GM12873 (cell line): Measurements from ENCODE around the gene GRIA1.

Experiments
- CTCF ChIP-seq: IDR thresholded peaks from 2 replicates; pipeline ENCODE4 v1.5.1; 2012; ENCODE audit warnings: low read depth, mild to moderate bottlenecking, moderate library complexity, low read length, control low read depth; ENCODE audit not compliant: insufficient read depth; ENCODE audit errors: missing control alignments

The GRIA1 gene

DNA sequence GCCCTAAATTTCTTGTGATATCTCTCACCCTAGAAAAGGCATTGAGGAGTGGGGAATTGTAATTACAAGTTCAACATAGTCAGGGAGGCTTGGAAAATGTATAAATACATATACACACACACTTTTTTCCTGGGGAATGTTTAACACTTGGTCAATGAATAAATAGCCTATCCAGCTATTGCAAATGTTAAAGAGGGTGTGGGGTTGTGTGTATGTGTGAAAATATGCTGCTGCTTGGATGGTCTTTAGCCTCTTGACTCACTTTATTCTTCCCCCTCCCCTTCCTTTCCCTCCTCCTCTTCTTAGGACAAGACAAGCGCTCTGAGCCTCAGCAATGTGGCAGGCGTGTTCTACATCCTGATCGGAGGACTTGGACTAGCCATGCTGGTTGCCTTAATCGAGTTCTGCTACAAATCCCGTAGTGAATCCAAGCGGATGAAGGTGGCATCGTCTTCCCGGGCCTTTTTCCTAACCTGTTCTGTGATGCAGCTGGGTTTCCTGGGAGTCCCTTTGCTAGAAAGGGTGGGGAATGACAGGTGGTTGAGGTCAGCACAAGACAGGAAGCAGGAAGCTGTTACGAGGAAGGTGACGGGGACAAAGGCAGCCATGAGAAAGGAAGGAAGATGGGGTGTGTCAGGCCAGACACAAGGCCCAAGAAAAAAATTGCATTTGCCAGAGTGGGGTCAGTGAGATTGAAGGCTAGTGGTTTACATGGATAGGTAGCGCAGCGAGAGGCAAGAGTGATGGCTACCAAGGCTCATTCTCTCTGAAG is 311.8 kb downstream of the GRIA1 start:
- TF ChIP-seq CTCF: no peak

DNA sequence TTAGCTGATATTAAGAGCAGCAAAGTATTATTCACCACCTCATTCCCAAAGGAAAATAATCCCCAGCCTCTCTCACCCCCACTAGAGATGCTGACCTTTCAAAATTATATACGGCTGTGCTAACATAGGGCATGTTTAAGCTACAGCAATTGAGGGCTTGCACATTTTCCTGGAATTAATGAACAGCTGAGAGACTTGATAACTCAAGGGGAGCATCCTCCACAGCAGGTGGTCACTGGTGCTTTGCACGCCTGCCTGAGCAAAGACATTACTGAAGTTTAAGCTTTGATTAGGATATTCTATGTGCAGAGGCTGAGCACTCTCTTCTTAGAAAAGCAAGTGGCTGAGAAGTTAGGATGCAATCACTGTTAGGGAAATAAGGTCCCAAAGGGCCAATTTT is 317.3 kb downstream of the GRIA1 start:
- no peak for TF ChIP-seq CTCF

DNA sequence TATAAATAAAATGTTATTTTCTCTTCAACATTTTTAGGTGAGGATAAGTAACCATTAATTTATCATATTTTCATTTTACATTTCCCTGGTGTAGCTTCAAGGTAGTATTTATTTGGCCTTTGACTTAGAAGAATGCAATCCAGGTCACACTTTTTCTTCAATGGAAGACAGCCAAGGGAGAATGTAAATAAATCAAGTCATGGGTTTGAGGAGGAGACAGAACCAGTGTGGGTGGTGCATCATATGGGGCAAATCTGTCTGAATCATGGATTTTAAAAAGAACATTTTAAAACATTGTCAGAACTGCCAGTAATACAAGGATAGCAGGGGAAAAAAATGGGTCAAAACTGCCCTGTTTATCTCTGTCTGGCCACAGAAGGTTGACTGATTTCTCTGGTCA is 318.7 kb downstream of the GRIA1 start:
- no peak for TF ChIP-seq CTCF

GRCh38 chr5:153813901-153814300 is 323.4 kb downstream of the GRIA1 start:
- TF ChIP-seq CTCF: no peak

- TF ChIP-seq CTCF: no peak
Observed at GRCh38 chr5:153816870-153817269, 326.4 kb downstream of the GRIA1 start.

DNA sequence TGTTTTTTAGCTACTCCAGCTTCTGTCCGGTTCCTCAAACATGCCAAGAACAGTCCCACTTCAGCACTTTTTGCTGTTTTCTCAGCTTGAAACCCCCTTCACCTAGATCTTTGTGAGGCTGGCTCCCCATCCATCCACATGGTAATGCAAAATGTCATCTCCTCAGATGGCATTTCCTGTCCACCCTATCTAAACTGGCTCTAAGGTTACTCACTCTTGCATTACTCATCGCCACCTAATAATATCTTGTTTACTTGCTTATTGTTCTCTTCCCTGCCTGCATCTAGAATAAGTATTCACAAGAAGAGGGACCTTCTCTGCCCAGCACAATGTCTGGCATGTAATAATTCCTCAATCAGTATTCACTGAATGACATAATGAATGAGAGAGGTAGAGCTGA is 328.2 kb downstream of the GRIA1 start:
- TF ChIP-seq CTCF: no peak

GRCh38 chr5:153823036-153823435 is 332.6 kb downstream of the GRIA1 start:
- no peak for TF ChIP-seq CTCF

DNA sequence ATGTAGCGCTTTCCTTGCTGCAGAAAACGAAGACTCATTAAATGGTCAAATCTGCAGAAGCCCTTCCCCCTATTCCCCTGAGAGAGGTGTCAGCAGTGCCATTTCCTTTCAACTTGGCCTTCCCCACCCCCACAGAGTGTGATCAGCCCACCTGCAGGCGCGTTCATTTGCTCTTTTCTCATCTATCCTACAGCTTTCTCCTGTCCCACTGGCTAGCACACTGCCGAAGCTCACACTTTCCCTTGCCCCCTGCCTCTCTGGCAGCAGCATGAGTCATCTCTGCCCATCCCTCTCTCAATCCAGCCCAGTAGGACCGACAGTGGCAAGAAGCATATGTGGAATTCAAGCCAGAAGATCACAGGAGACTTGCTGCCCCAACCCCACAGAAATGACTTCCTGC is 334.4 kb downstream of the GRIA1 start:
- no peak for TF ChIP-seq CTCF
